ENCODE results near the gene IQSEC2. TPM values are rescaled to one million over a fixed set of nuclear protein-coding genes. Genes with fewer than 3 reads are reported as not detected.

Gene IQSEC2
- total and polyA plus RNA-seq, 9 of the 15 experiments (the other 6 are each of a cell fraction or from before 2014, with no cell fraction given) = 2.7 to 41.8 (median 20.1) TPM

DNA sequence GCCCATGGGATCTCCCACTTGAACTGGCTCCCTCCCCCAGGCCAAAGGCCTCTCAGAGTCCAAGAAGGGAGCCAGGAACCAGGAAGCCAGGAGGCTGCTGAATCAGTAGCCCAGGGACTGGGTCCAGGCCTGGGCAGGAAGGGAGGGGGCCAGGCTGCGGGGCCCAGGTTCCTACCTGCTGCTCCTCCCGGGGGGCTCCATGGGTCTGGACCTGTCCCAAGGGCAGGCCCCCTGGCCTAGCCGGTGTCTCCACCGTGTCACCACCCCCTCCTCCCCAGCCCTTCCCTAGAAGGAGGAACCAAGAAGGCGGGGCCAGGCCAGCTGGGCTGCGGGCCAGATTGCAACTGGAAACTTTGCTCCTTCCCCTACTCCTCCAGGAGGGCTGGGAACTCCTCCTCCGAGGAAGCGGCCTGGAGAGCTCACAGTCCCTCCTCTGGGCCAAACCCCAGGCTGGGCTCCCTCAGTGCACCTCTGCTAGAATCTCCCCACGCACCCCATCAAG, at the start of gene IQSEC2 (continued):
- TF ChIP-seq CBX8 (IDR thresholded peaks at IDR 0.05; ENCODE audit: borderline replicate concordance, extremely low read depth, low read depth, low read length, poor library complexity, severe bottlenecking) (no peak), KHSRP (IDR thresholded peaks at IDR 0.05) (no peak), PCBP2 (IDR thresholded peaks at IDR 0.05; ENCODE audit: low read depth, low read length, poor library complexity, severe bottlenecking) (no peak), RBM22 (IDR thresholded peaks at IDR 0.05; ENCODE audit: low read depth, low read length, poor library complexity, severe bottlenecking) (no peak), FOSL1 (tag; conservative IDR thresholded peaks at IDR 0.05) (no peak), EZH2 (IDR thresholded peaks at IDR 0.05; ENCODE audit: borderline replicate concordance, low read depth, low read length) (no peak), SMARCC2 (IDR thresholded peaks at IDR 0.05; ENCODE audit: low read depth) (no peak), HDAC1 (IDR thresholded peaks at IDR 0.05) (peak in 1 of 2 experiments; percentile 24; a peak in 1 of 4 replicates), SAFB2 (IDR thresholded peaks at IDR 0.05; ENCODE audit: borderline replicate concordance, low read depth, low read length, severe bottlenecking) (no peak), ZFPM2 (CRISPR knock-in tag; IDR thresholded peaks at IDR 0.05) (no peak), HMGN3 (IDR thresholded peaks at IDR 0.05; ENCODE audit: borderline replicate concordance, extremely low read depth, insufficient read length, low read depth, low read length) (no peak), CSDE1 (IDR thresholded peaks at IDR 0.05) (no peak), JUN (IDR thresholded peaks at IDR 0.05; ENCODE audit: borderline replicate concordance, low read depth, low read length) (no peak), JUN (CRISPR knock-in tag; IDR thresholded peaks at IDR 0.05; ENCODE audit: borderline replicate concordance) (no peak), ARID2 (IDR thresholded peaks at IDR 0.05) (no peak), NR4A1 (CRISPR knock-in tag; IDR thresholded peaks at IDR 0.05) (no peak), NR4A1 (tag; IDR thresholded peaks at IDR 0.05) (no peak), ZBTB17 (CRISPR knock-in tag; IDR thresholded peaks at IDR 0.05) (no peak)
- TF ChIP-seq, protein P1, sequence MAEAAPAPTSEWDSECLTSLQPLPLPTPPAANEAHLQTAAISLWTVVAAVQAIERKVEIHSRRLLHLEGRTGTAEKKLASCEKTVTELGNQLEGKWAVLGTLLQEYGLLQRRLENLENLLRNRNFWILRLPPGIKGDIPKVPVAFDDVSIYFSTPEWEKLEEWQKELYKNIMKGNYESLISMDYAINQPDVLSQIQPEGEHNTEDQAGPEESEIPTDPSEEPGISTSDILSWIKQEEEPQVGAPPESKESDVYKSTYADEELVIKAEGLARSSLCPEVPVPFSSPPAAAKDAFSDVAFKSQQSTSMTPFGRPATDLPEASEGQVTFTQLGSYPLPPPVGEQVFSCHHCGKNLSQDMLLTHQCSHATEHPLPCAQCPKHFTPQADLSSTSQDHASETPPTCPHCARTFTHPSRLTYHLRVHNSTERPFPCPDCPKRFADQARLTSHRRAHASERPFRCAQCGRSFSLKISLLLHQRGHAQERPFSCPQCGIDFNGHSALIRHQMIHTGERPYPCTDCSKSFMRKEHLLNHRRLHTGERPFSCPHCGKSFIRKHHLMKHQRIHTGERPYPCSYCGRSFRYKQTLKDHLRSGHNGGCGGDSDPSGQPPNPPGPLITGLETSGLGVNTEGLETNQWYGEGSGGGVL (CRISPR knock-in tag; IDR thresholded peaks at IDR 0.05) = no peak
- TF ChIP-seq, protein P2, sequence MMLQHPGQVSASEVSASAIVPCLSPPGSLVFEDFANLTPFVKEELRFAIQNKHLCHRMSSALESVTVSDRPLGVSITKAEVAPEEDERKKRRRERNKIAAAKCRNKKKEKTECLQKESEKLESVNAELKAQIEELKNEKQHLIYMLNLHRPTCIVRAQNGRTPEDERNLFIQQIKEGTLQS (IDR thresholded peaks at IDR 0.05) = no peak
- TF ChIP-seq, protein P2 (CRISPR knock-in tag; conservative IDR thresholded peaks at IDR 0.05) = no peak
- TF ChIP-seq, protein P3, sequence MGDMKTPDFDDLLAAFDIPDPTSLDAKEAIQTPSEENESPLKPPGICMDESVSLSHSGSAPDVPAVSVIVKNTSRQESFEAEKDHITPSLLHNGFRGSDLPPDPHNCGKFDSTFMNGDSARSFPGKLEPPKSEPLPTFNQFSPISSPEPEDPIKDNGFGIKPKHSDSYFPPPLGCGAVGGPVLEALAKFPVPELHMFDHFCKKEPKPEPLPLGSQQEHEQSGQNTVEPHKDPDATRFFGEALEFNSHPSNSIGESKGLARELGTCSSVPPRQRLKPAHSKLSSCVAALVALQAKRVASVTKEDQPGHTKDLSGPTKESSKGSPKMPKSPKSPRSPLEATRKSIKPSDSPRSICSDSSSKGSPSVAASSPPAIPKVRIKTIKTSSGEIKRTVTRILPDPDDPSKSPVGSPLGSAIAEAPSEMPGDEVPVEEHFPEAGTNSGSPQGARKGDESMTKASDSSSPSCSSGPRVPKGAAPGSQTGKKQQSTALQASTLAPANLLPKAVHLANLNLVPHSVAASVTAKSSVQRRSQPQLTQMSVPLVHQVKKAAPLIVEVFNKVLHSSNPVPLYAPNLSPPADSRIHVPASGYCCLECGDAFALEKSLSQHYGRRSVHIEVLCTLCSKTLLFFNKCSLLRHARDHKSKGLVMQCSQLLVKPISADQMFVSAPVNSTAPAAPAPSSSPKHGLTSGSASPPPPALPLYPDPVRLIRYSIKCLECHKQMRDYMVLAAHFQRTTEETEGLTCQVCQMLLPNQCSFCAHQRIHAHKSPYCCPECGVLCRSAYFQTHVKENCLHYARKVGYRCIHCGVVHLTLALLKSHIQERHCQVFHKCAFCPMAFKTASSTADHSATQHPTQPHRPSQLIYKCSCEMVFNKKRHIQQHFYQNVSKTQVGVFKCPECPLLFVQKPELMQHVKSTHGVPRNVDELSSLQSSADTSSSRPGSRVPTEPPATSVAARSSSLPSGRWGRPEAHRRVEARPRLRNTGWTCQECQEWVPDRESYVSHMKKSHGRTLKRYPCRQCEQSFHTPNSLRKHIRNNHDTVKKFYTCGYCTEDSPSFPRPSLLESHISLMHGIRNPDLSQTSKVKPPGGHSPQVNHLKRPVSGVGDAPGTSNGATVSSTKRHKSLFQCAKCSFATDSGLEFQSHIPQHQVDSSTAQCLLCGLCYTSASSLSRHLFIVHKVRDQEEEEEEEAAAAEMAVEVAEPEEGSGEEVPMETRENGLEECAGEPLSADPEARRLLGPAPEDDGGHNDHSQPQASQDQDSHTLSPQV (IDR thresholded peaks at IDR 0.05) = no peak

Data from K562 (cell line).